CD14-positive monocyte (primary cell): ENCODE data around the gene TRABD2A. TPM values are rescaled to one million over a fixed set of nuclear protein-coding genes. Genes with fewer than 3 reads are reported as not detected.

Experiments used
- DNase-seq, 3 donors: peaks; one replicate each; pipeline ENCODE4 v3.0.0-alpha.2; 2011 to 2022
- H2AFZ ChIP-seq: 2 replicates; pipeline ENCODE4 v1.6.0; 2012; ENCODE audit warnings: mild to moderate bottlenecking, low read depth, low read length, inconsistent platforms; ENCODE audit not compliant: insufficient read depth, poor library complexity, severe bottlenecking
- H3K27ac ChIP-seq, 2 donors: 1 replicate in 1 of 2; 2 replicates in 1 of 2; pipeline ENCODE4 v1.5.1; 2012 to 2013; ENCODE audit warnings: low read length in 2 of 2, control low read depth in 1 of 2, inconsistent platforms in 1 of 2, low read depth in 1 of 2, mild to moderate bottlenecking in 1 of 2
- H3K27me3 ChIP-seq, 2 donors: one replicate each; pipeline versions ENCODE4 v1.6.0 to v1.6.1; 2011 to 2013; ENCODE audit warnings: low read length in 2 of 2; ENCODE audit not compliant: control insufficient read depth in 2 of 2, insufficient read depth in 2 of 2
- H3K36me3 ChIP-seq, 2 donors: replicated peaks in 1 of 2; 1 replicate in 1 of 2; 2 replicates in 1 of 2; pipeline versions ENCODE4 v1.5.1 to v1.6.1; 2012 to 2013; ENCODE audit warnings: low read length in 2 of 2, control low read depth in 1 of 2, inconsistent platforms in 1 of 2, mild to moderate bottlenecking in 1 of 2; ENCODE audit not compliant: insufficient read depth in 2 of 2, control insufficient read depth in 1 of 2
- H3K4me1 ChIP-seq, 2 donors: 1 replicate in 1 of 2; 2 replicates in 1 of 2; pipeline versions ENCODE4 v1.5.1 to v1.6.1; 2012 to 2013; ENCODE audit warnings: low read length in 2 of 2, control low read depth in 1 of 2, inconsistent platforms in 1 of 2, mild to moderate bottlenecking in 1 of 2, moderate library complexity in 1 of 2; ENCODE audit not compliant: insufficient read depth in 2 of 2, control insufficient read depth in 1 of 2
- H3K4me2 ChIP-seq: replicated peaks from 2 replicates; pipeline ENCODE3; 2012; ENCODE audit warnings: low read length, moderate library complexity, mild to moderate bottlenecking; ENCODE audit not compliant: poor library complexity, severe bottlenecking; ENCODE audit errors: extremely low read depth
- H3K4me3 ChIP-seq, 3 experiments: fragments of 200-600 bp in 1 of 3; sonication (generic) in 1 of 3; replicated peaks in 1 of 3; 1 replicate in 2 of 3; 2 replicates in 1 of 3; pipeline ENCODE4 v1.5.1; 2011 to 2013; ENCODE audit warnings: low read length in 3 of 3, mild to moderate bottlenecking in 3 of 3, control low read depth in 2 of 3, low read depth in 2 of 3, inconsistent platforms in 1 of 3, moderate library complexity in 1 of 3
- H3K79me2 ChIP-seq: 2 replicates; pipeline ENCODE4 v1.6.0; 2012; ENCODE audit warnings: mild to moderate bottlenecking, control low read depth, inconsistent platforms, low read length, moderate library complexity; ENCODE audit not compliant: insufficient read depth
- H3K9ac ChIP-seq: 2 replicates; pipeline ENCODE4 v1.6.0; 2017; ENCODE audit warnings: low read length, mild to moderate bottlenecking; ENCODE audit not compliant: insufficient read depth, poor library complexity, severe bottlenecking
- H3K9me3 ChIP-seq, 2 donors: replicated peaks in 1 of 2; 1 replicate in 1 of 2; 2 replicates in 1 of 2; pipeline versions ENCODE4 v1.5.1 to v1.6.1; 2012 to 2013; ENCODE audit warnings: low read length in 2 of 2, control low read depth in 1 of 2; ENCODE audit not compliant: control insufficient read depth in 1 of 2, insufficient read depth in 1 of 2
- H4K20me1 ChIP-seq: 2 replicates; pipeline ENCODE4 v1.6.0; 2012; ENCODE audit warnings: mild to moderate bottlenecking, low read length, control low read depth, moderate library complexity; ENCODE audit not compliant: insufficient read depth
- H3K27ac Mint-ChIP-seq, 7 donors: one replicate each; pipeline ENCODE4 v1.8.0; 2020; ENCODE audit warnings: mild to moderate bottlenecking in 7 of 7, mixed read lengths in 7 of 7, moderate library complexity in 6 of 7, inconsistent platforms in 2 of 7
- H3K27me3 Mint-ChIP-seq, 3 donors: one replicate each; pipeline ENCODE4 v1.8.0; 2021 to 2022; ENCODE audit warnings: low read depth in 3 of 3, mild to moderate bottlenecking in 3 of 3, mixed read lengths in 3 of 3, moderate library complexity in 3 of 3, inconsistent platforms in 1 of 3
- H3K36me3 Mint-ChIP-seq, 2 donors: one replicate each; pipeline ENCODE4 v1.8.0; 2020; ENCODE audit warnings: mixed read lengths in 2 of 2, inconsistent platforms in 1 of 2, mild to moderate bottlenecking in 1 of 2
- H3K4me1 Mint-ChIP-seq: one replicate; pipeline ENCODE4 v1.8.0; 2020; ENCODE audit warnings: mild to moderate bottlenecking, mixed read lengths
- H3K4me3 Mint-ChIP-seq, 2 donors: one replicate each; pipeline ENCODE4 v1.8.0; 2020; ENCODE audit warnings: mild to moderate bottlenecking in 2 of 2, mixed read lengths in 2 of 2, moderate library complexity in 1 of 2
- H3K9me3 Mint-ChIP-seq, 7 donors: one replicate each; pipeline ENCODE4 v1.8.0; 2020 to 2022; ENCODE audit warnings: mixed read lengths in 7 of 7, mild to moderate bottlenecking in 6 of 7, moderate library complexity in 6 of 7, inconsistent platforms in 2 of 7
- CTCF ChIP-seq: fragments of 200-600 bp; IDR thresholded peaks from one replicate; pipeline ENCODE4 v1.8.0; 2022; ENCODE audit warnings: antibody characterized with exemption, mild to moderate bottlenecking
- WGBS: methylation state at CpG from one replicate; pipeline ENCODE4 v1.1.5; 2013; ENCODE audit warnings: missing lambda C conversion rate; ENCODE audit not compliant: insufficient coverage; 5-methylcytosine and 5-hydroxymethylcytosine counted together
- intact Hi-C, 2 donors: fragments of 100-400 bp; cut with micrococcal nuclease; formaldehyde crosslinking; loops; one replicate each; pipeline versions ENCODE4 v1.15.0 to v1.15.1; 2023
- polyA plus RNA-seq, 3 donors: library from polyadenylated mRNA; depleted of rRNA in 1 of 3; unstranded in 2 of 3; stranded (reverse) in 1 of 3; fragments of 300-500 nt in 2 of 3; fragments of >200 nt in 1 of 3; fragmentation: Illumina TruSeq in 2 of 3; gene quantifications; 1 replicate in 2 of 3; 2 replicates in 1 of 3; pipeline ENCODE4 v1.2.3, GENCODE V29; 2012 to 2021

The TRABD2A gene
- polyA plus RNA-seq, 3 donors, result 0.53 to 0.95 (median 0.79) TPM

DNA sequence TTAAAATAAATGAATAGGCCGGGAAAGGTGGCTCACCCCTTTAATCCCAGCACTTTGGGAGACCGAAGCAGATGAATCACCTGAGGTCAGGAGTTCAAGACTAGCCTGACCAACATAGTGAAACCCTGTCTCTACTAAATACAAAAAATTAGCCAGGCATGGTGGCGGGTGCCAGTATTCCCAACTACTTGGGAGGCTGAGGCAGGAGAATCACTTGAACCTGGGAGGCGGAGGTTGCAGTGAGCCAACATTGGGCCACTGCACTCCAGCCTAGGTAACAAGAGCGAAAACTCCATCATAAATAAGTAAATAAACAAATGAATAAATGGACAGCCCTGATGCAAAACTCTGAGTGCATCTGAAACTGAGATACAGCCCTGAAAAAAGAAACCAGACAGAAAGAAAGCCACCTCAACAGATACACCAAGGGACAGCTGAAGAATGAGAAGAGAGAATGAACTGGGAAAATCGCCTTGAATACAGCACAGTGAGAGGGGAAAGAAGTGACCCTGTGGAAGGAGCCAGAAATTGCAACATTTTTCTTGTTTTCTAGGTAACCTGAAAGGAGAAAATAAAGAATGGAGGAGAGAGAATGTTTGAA is 64.4 kb downstream of the TRABD2A start:
- Histone ChIP-seq H3K9me3 (peaks cover 0 to 4% of the 10 kb centered on the region in 2 donors), H3K9ac (no peak overlapping the region), H3K27me3 (no peaks in the 10 kb centered on the region), H4K20me1 (no peaks in the 10 kb centered on the region), H3K79me2 (no peaks in the 10 kb centered on the region), H3K27ac (no peak overlapping the region), H3K4me1 (peaks cover 11 to 12% of the 10 kb centered on the region in 2 donors), H3K4me3 (no peak overlapping the region), H2AFZ (no peak overlapping the region), H3K4me2 (no peak overlapping the region), H3K36me3 (no peaks in the 10 kb centered on the region)
- peaks cover 0 to 3% (median 0%) of the 10 kb centered on the region in 7 donors for H3K9me3 Mint-ChIP-seq
- H3K4me3 Mint-ChIP-seq, result no peak overlapping the region
- no peaks in the 10 kb centered on the region for H3K36me3 Mint-ChIP-seq
- no peak for DNase-seq
- WGBS, result 100% methylated on average over 2 of the region's 6 CpGs
- H3K27ac Mint-ChIP-seq, result no peak overlapping the region
- intact Hi-C loops, result no loop called here
- no peak for TF ChIP-seq CTCF
- H3K4me1 Mint-ChIP-seq, result peaks cover 19% of the 10 kb centered on the region
- peaks cover 0 to 6% (median 4%) of the 10 kb centered on the region in 3 donors for H3K27me3 Mint-ChIP-seq

GRCh38 chr2:84815146-84815545 is 65.7 kb downstream of the TRABD2A start:
- H3K4me1 ChIP-seq, result peaks cover 11 to 12% of the 10 kb centered on the region in 2 donors
- no peak overlapping the region for H3K4me2 ChIP-seq
- H3K4me3 ChIP-seq, result no peak overlapping the region
- Mint-ChIP-seq H3K27me3 (peaks cover 0 to 8% (median 4%) of the 10 kb centered on the region in 3 donors), H3K36me3 (no peaks in the 10 kb centered on the region), H3K9me3 (peaks cover 0 to 3% (median 0%) of the 10 kb centered on the region in 7 donors), H3K4me1 (peaks cover 19% of the 10 kb centered on the region), H3K27ac (no peak overlapping the region), H3K4me3 (no peak overlapping the region)
- H2AFZ ChIP-seq, result no peak overlapping the region
- no peaks in the 10 kb centered on the region for H4K20me1 ChIP-seq
- H3K27ac ChIP-seq, result no peak overlapping the region
- no peak for TF ChIP-seq CTCF
- peaks cover 0 to 4% of the 10 kb centered on the region in 2 donors for H3K9me3 ChIP-seq
- H3K27me3 ChIP-seq, result no peaks in the 10 kb centered on the region
- intact Hi-C loops, result no loop called here
- H3K79me2 ChIP-seq, result no peaks in the 10 kb centered on the region
- no peaks in the 10 kb centered on the region for H3K36me3 ChIP-seq
- no peak for DNase-seq
- H3K9ac ChIP-seq, result no peak overlapping the region
- WGBS, result no CpG with 5 or more reads among the region's 3 CpGs
